ENCODE results near the gene CCL27.

GRCh38 chr9:34687276-34688030, 25.0 kb upstream of the CCL27 start:
- TF ChIP-seq POLR2AphosphoS5 (IDR thresholded peaks at IDR 0.05; ENCODE audit: low read depth, low read length) = no peak
- no peak for TF ChIP-seq CTCF (IDR thresholded peaks at IDR 0.05)

Measured in Panc1 (cell line).